SK-N-MC (cell line): ENCODE measurements around the gene THAP10.
A peak's percentile ranks its signal among the peaks of the same experiment; 100 is the strongest.

ENCODE experiments used
- DNase-seq: peaks from one replicate; pipeline ENCODE4 v3.0.0-alpha.2; 2011; ENCODE audit warnings: low read depth, low spot score
- H3K27ac ChIP-seq: fragments of 200-600 bp; sonication (generic); 2 replicates; pipeline ENCODE4 v1.5.1; 2016; ENCODE audit warnings: mixed run types
- H3K36me3 ChIP-seq: fragments of 200-600 bp; sonication (generic); 2 replicates; pipeline ENCODE4 v1.6.1; 2017; ENCODE audit warnings: antibody characterized with exemption, low read length, mixed read lengths; ENCODE audit not compliant: insufficient read depth
- H3K4me3 ChIP-seq: fragments of 200-600 bp; sonication (generic); 2 replicates; pipeline ENCODE4 v1.5.1; 2016
- H3K9ac ChIP-seq: fragments of 200-600 bp; sonication (generic); 2 replicates; pipeline ENCODE4 v1.8.0; 2017; ENCODE audit warnings: mixed run types, mixed read lengths; ENCODE audit not compliant: insufficient read length
- H3K9me3 ChIP-seq: fragments of 200-600 bp; sonication (generic); 2 replicates; pipeline ENCODE4 v1.6.1; 2017; ENCODE audit warnings: low read depth, mild to moderate bottlenecking, antibody characterized with exemption, low read length, moderate library complexity, mixed read lengths
- EZH2 ChIP-seq: fragments of 200-600 bp; sonication (generic); IDR thresholded peaks from one replicate; pipeline ENCODE4 v1.6.1; 2017; ENCODE audit warnings: antibody characterized with exemption
- FOXP2 ChIP-seq: optimal IDR thresholded peaks from 2 replicates; pipeline ENCODE3; 2011; ENCODE audit warnings: mild to moderate bottlenecking, moderate library complexity; ENCODE audit not compliant: insufficient read depth; ENCODE audit errors: extremely low read length, control extremely low read depth
- POLR2AphosphoS5 ChIP-seq: IDR thresholded peaks from 2 replicates; pipeline ENCODE4 v1.6.1; 2012; ENCODE audit warnings: mild to moderate bottlenecking, low read depth, low read length, borderline replicate concordance

Gene THAP10

DNA sequence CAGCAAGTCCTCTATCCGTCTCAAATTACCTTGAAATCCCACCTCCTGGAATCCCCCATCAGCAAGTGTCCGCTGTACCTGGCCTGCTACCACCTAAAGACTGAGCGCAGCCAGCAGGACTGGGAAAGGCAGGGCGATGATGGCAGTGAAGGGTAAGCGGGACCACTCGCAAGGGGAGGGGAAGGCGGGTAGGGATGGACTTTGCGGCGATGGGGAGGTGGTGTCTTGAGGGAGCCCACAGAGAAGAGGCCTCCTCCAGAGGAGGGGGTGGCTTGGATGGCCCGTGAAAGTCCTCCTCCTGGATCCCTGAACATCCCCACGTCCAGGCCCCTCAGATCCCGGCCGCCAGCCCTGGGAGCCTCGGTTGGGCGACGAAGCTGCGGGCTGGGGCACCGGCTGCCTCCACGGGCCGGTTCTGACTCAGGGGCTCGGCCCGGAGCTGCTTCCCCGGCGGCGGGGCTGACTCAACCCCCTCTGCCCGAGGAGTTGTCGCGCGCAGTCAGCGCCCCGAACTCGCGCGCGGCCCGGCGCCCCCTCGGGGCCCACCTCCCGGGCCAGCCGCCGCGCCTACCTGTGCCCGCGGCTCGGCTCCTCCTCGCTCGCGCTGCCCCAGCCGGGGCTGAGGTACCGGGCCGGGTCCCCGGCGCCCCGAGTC is 38.8 kb downstream of the THAP10 start:
- no peak for DNase-seq
- Histone ChIP-seq H3K36me3 (peaks cover 20% of the 10 kb centered on the region; the same call in 1 of the 2 replicates), H3K9ac (peak overlapping the region; percentile 79), H3K4me3 (peak overlapping the region; percentile 86), H3K27ac (no peak overlapping the region), H3K9me3 (no peaks in the 10 kb centered on the region)
- TF ChIP-seq FOXP2 (no peak), POLR2AphosphoS5 (no peak), EZH2 (no peak)

DNA sequence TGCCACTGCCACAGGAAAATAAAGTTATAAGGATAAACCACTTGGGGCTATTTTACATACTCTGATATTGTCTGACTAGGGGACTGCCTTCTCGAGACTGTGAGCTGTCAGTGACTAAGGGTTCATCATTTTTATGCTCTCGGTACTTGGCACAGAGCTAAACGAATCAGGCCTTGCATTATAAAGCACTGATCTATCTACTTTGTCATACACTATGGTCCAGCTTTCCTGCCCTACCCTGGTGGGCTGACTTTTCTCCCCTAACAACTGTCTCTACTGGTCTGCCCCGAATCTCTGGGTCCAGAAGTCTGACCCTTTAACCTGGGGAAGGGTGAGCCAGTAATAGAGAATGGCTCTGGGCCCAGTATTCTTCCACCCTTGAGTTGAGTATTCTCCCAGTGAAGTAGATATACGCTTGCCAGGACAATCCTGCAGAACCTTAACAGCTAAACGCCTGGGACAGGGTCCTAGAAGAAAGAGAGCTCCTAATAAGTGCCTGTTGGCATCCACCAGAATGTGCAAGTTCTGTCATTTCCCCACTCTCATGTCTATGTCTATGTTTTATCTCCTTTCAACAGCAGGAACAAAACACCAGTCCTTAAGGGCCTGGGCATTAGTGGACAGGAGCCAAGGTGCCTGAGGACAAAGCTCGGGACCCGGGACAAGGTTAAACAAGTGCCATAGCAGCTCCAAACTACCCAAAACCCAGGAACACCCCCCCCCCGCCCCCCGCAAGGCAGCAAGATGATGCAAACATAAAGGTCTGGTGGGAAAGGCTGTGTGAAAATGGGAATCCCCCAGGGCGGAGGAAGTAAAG is 39.5 kb downstream of the THAP10 start:
- Histone ChIP-seq H3K27ac (no peak overlapping the region), H3K9me3 (no peaks in the 10 kb centered on the region), H3K36me3 (peaks cover 20% of the 10 kb centered on the region; the same call in 1 of the 2 replicates), H3K4me3 (peak overlapping the region; percentile 86), H3K9ac (peak overlapping the region; percentile 79)
- DNase-seq: no peak
- TF ChIP-seq FOXP2: no peak
- TF ChIP-seq EZH2: no peak
- TF ChIP-seq POLR2AphosphoS5: no peak

DNA sequence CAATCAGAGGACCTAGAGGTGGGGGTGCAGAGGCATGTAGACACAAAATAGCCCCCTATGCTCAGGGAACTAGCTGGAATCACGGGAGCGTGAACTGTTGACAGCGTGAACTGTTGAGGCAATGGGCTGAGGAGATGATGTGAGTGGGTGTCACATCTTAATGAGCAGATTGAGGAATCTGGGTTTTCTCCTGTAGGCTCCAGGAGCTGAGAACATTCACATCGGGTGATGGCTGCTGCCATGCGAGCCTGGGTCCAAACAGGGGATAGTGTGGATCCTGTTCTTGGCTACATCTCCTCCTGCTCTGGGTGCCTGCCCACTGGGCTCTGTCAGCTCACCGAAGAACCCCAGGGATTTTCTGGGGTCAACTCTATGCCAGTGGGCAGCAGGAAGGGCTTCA is 40.3 kb downstream of the THAP10 start:
- H3K36me3 ChIP-seq: peaks cover 20% of the 10 kb centered on the region; the same call in 1 of the 2 replicates
- TF ChIP-seq EZH2 (no peak), POLR2AphosphoS5 (no peak), FOXP2 (no peak)
- no peak for DNase-seq
- H3K27ac ChIP-seq: no peak overlapping the region
- no peaks in the 10 kb centered on the region for H3K9me3 ChIP-seq
- H3K4me3 ChIP-seq: no peak overlapping the region
- no peak overlapping the region for H3K9ac ChIP-seq

DNA sequence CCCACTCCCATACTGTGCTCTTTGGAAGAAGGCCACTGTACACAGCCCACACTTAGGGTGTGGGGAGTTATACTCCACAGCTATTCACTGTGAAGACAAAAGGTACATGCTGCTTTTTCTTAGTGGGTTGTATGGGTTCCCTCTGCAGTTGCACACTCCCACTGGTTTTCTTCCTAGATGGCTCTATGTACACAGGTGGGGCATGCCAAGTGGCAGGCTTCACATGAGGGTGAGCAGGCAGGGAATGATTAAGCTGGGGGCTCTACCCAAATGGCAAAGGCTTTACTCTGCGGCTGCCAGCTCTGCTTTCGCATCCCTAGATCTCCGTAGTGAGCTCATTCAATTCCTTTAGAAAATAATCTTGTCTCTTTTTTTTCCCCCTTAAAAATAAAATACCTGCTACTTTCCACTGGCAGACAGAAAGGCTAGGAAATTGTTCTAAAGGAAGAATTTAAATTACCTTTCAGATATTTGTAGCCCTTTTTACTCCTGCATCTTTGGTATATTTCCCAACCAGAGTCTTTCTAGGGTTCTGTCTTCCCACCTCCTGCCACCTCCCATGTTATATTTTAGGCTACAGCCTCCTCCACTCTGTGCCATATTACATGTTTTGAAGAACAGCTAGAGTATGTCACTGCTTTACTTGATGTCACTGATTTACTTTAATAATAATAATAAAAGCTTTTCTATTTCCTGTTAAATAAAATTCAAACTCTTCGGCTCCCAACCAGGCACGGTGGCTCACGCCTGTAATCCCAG is 46.5 kb downstream of the THAP10 start:
- Histone ChIP-seq H3K27ac (no peak overlapping the region), H3K4me3 (no peak overlapping the region), H3K9me3 (no peaks in the 10 kb centered on the region), H3K9ac (no peak overlapping the region), H3K36me3 (peaks cover 8% of the 10 kb centered on the region; the same call in 1 of the 2 replicates)
- DNase-seq: no peak
- TF ChIP-seq FOXP2 (no peak), POLR2AphosphoS5 (no peak), EZH2 (no peak)

DNA sequence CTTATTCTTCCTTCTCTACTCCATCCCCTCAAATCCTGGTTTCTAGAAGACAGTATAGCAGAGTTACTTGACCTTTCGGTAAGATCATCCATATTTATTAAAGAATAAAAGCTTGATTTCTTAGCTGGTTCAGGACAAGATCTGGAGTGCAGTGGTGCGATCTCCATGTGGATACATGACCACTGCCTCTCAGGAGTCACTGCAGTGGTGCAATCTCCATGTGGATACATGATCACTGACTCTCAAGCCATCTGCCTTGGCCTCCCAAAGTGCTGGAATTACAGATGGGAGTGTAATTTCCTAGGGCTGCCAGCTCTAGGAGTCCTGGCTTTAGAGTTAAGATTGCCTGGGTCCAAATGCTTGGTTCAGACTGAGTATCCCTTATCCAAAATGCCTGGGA is 54.8 kb downstream of the THAP10 start:
- Histone ChIP-seq H3K4me3 (no peak overlapping the region), H3K9me3 (no peaks in the 10 kb centered on the region), H3K9ac (no peak overlapping the region), H3K27ac (no peak overlapping the region), H3K36me3 (peaks cover 26% of the 10 kb centered on the region)
- DNase-seq: no peak
- TF ChIP-seq EZH2 (no peak), POLR2AphosphoS5 (no peak), FOXP2 (no peak)

DNA sequence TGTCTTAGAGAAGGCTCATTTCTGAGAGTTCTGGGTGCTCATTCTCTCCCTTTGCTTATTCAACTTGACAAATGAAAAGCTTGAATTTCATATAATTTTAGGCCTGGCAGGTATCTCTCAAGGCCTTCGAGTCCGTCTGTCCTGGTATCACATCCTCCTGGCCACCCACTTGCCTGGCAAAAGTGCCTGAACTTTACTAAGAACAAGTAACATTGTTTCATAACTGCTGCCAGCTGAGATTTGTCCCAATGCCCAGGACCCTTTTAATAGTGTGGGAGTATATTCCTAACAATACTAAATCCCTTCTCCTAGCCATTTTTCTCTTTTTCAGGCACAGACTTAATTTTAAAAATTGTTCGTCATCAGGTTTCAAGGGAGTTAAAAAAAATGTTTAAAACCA is 56.4 kb downstream of the THAP10 start:
- Histone ChIP-seq H3K9me3 (no peaks in the 10 kb centered on the region), H3K4me3 (no peak overlapping the region), H3K27ac (no peak overlapping the region), H3K9ac (no peak overlapping the region), H3K36me3 (peaks cover 38% of the 10 kb centered on the region)
- TF ChIP-seq FOXP2: no peak
- no peak for TF ChIP-seq POLR2AphosphoS5
- no peak for TF ChIP-seq EZH2
- DNase-seq: no peak

DNA sequence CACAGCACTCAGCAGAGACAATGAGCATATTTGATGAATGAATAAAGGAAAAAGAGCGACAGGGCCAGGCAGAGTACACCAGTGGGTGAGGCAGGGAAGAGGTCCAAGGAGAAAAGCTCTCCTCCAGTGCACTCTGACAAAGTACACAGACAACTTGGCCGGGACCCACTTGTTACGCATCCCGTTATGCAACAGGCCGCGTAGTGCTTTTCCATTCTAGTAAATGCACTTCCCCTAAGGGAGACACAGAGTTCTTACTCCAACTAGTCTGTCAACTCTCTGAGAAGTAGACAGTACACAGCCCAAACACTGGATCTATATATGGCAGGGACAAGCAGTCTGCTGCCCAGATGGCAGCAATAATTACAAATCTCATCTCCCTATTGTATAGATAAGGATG is 56.8 kb downstream of the THAP10 start:
- peaks cover 38% of the 10 kb centered on the region for H3K36me3 ChIP-seq
- no peak overlapping the region for H3K4me3 ChIP-seq
- TF ChIP-seq EZH2 (no peak), POLR2AphosphoS5 (no peak)
- no peak overlapping the region for H3K9ac ChIP-seq
- DNase-seq: no peak
- H3K27ac ChIP-seq: no peak overlapping the region
- no peaks in the 10 kb centered on the region for H3K9me3 ChIP-seq

DNA sequence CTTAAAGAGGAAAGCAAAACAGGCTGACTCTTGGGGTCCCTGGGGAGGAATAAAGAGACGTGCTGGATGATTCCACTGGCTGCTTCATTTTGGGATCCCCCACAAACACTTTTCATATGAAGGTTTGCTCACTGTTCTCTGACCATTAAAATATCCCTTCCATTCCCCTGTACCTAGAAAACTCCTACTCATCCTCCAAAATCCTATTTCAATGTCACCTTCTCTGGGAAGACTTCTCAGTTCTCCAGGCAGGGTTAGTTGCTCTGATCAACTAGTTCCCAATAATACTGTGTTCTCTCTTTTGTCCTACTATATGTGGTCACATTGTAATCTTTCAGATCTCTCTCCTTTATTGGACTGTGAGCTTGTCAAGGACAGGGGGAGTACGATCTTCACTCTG is 57.2 kb downstream of the THAP10 start:
- Histone ChIP-seq H3K36me3 (peaks cover 38% of the 10 kb centered on the region), H3K9ac (no peak overlapping the region), H3K9me3 (no peaks in the 10 kb centered on the region), H3K4me3 (no peak overlapping the region), H3K27ac (no peak overlapping the region; the same call in 1 of the 2 replicates)
- no peak for TF ChIP-seq FOXP2
- TF ChIP-seq POLR2AphosphoS5: no peak
- no peak for TF ChIP-seq EZH2
- no peak for DNase-seq
